Fibroblast of villous mesenchyme (primary cell): ENCODE measurements around the gene NFATC1. TPM values are rescaled to one million over a fixed set of nuclear protein-coding genes. Genes with fewer than 3 reads are reported as not detected.

ENCODE experiments used
- DNase-seq: peaks from one replicate; pipeline ENCODE4 v3.0.0-alpha.2; 2010; ENCODE audit warnings: low read depth
- H3K4me3 ChIP-seq: 2 replicates; pipeline ENCODE4 v1.5.1; 2011; ENCODE audit warnings: low read depth, mild to moderate bottlenecking, low read length
- CTCF ChIP-seq: IDR thresholded peaks from 2 replicates; pipeline ENCODE4 v1.5.1; 2012; ENCODE audit warnings: low read depth, mild to moderate bottlenecking, low read length; ENCODE audit not compliant: insufficient read depth
- total RNA-seq: library from RNA; depleted of rRNA; stranded (reverse); fragments of >200 nt; gene quantifications from 2 replicates; pipeline ENCODE4 v1.2.3, GENCODE V29; 2012

Gene NFATC1
- total RNA-seq, 1 donor: 0.43 TPM

GRCh38 chr18:79355433-79356335 lies 40.0 kb upstream of the NFATC1 start:
- DNase-seq: no peak
- no peak for TF ChIP-seq CTCF
- no peak overlapping the region for H3K4me3 ChIP-seq

DNA sequence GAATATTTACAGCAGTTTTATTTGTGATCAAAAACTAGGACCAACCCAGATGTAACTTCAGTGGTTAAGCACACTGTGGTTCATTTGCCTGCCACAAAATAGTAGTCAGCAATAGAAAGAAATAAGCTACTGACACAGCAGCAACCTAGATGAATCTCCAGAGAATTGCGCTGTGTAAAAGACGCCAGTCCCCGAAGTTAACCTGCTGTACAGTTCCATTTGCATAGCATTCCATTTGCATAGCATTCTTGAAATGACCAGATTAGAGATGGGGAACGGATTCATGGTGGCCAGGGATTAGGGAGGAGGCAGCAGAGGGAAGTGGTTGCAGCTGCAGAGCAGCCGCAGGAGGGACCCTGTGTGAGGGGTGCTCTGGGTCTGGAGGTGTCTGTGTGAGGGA lies 39.3 kb upstream of the NFATC1 start:
- TF ChIP-seq CTCF: no peak

GRCh38 chr18:79360933-79361332 lies 34.8 kb upstream of the NFATC1 start:
- no peak overlapping the region for H3K4me3 ChIP-seq
- TF ChIP-seq CTCF: no peak
- DNase-seq: no peak

More for the DNA sequence above, 39.3 kb upstream of the NFATC1 start:
- H3K4me3 ChIP-seq: no peak overlapping the region
- DNase-seq: no peak

GRCh38 chr18:79361766-79362522 lies 33.8 kb upstream of the NFATC1 start:
- DNase-seq: peak; percentile 29
- no peak overlapping the region for H3K4me3 ChIP-seq

DNA sequence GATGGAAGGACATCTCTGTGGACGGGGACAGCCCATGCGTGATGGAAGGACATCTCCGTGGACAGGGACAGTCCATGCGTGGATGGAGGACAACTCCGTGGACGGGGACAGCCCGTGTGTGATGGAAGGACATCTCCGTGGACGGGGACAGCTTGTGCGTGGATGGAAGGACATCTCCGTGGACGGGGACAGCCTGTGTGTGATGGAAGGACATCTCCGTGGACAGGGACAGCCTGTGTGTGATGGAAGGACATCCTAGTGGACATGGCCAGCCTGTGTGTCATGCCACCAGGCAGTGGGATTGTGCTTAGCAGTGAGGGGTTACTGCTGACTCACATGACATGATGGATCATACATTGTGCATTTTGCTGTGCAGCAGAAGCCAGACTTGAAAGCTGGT lies 30.0 kb upstream of the NFATC1 start:
- no peak for TF ChIP-seq CTCF
- no peak overlapping the region for H3K4me3 ChIP-seq
- no peak for DNase-seq

More at GRCh38 chr18:79361766-79362522, 33.8 kb upstream of the NFATC1 start:
- TF ChIP-seq CTCF: no peak

DNA sequence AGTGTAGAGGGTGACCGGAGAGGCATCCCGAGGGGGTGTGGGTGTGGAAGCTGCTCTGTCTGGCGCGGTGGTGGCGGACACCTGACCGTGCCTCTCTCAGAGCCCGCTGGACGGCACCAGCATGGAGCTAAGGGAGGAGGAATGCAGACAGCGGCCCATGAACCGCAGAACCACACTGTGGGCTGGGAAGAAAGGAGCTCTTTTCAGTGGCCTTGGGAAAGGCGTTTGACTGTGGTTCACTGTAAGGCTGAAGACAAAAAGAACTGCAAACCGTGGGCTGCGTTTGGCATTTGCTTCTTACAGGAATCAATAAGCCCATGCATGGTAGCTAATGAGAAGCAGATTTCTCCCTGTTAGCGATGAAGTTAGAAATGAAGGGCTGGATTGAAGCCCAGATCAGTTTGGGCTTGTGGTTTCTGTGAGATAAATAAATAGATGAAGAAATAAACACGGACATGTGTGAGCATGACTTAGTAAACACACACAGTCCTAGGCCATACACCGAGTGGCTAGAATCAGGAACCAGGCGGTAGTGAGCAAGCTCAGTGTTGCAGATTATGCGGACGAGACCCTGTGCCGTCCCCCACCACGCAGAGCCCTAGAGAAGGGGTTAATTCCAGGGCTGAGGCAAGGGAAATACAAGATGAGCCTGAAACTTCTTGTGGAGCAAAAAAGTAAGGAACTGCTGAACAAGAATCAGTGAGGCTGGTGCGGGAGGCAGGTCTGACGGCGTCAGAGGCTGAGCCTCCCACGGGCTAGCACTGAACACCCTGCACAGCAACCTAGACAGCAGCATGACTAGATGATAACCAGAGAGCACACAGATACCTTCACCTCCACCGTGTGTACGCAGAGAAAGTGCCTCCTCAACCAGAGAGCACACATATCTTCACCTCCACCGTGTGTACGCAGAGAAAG lies 29.3 kb upstream of the NFATC1 start:
- no peak for TF ChIP-seq CTCF
- H3K4me3 ChIP-seq: no peak overlapping the region
- DNase-seq: peak; percentile 93
